Chondrocyte (in vitro differentiated cells): Measurements from ENCODE around the gene PALLD. TPM values are rescaled to one million over a fixed set of nuclear protein-coding genes. Genes with fewer than 3 reads are reported as not detected.

Experiments used
- DNase-seq: peaks from one replicate; pipeline ENCODE4 v3.0.0; 2021; ENCODE audit warnings: mixed read lengths, low spot score
- H3K27ac Mint-ChIP-seq: one replicate; pipeline ENCODE4 v1.8.0; 2021; ENCODE audit warnings: mild to moderate bottlenecking, moderate library complexity, mixed read lengths; ENCODE audit not compliant: unreplicated experiment
- H3K27me3 Mint-ChIP-seq: 2 replicates; pipeline ENCODE4 v1.8.0; 2021; ENCODE audit warnings: low read depth, mixed read lengths
- H3K36me3 Mint-ChIP-seq: 2 replicates; pipeline ENCODE4 v1.8.0; 2021; ENCODE audit warnings: low read depth, mixed read lengths
- H3K4me1 Mint-ChIP-seq: 2 replicates; pipeline ENCODE4 v1.8.0; 2021; ENCODE audit warnings: low read depth, mild to moderate bottlenecking, mixed read lengths
- H3K4me3 Mint-ChIP-seq: one replicate; pipeline ENCODE4 v1.8.0; 2021; ENCODE audit warnings: mild to moderate bottlenecking, moderate library complexity, mixed read lengths; ENCODE audit not compliant: unreplicated experiment
- H3K9me3 Mint-ChIP-seq: 2 replicates; pipeline ENCODE4 v1.8.0; 2021; ENCODE audit warnings: low read depth, mixed read lengths
- total RNA-seq: library from RNA; stranded (reverse); gene quantifications from 3 replicates; pipeline ENCODE4 v1.2.1, GENCODE V29; 2021
- TF ChIP-seq, protein P1 (sequence below): fragments of 200-600 bp; sonication (generic); IDR thresholded peaks from 2 replicates; pipeline ENCODE4 v1.5.0; 2021; ENCODE audit warnings: antibody characterized with exemption, mild to moderate bottlenecking, moderate library complexity

PALLD gene
- total RNA-seq, 1 donor from 2014 or later, result 900 TPM

GRCh38 chr4:168643796-168644159 lies 146.9 kb downstream of the PALLD start:
- no peak for DNase-seq
- Mint-ChIP-seq H3K27me3 (no peaks in the 10 kb centered on the region), H3K27ac (peak overlapping the region; percentile 90), H3K9me3 (no peaks in the 10 kb centered on the region), H3K36me3 (peaks cover 7% of the 10 kb centered on the region), H3K4me3 (peak overlapping the region; percentile 10), H3K4me1 (peaks cover 99% of the 10 kb centered on the region)
- TF ChIP-seq, protein P1, sequence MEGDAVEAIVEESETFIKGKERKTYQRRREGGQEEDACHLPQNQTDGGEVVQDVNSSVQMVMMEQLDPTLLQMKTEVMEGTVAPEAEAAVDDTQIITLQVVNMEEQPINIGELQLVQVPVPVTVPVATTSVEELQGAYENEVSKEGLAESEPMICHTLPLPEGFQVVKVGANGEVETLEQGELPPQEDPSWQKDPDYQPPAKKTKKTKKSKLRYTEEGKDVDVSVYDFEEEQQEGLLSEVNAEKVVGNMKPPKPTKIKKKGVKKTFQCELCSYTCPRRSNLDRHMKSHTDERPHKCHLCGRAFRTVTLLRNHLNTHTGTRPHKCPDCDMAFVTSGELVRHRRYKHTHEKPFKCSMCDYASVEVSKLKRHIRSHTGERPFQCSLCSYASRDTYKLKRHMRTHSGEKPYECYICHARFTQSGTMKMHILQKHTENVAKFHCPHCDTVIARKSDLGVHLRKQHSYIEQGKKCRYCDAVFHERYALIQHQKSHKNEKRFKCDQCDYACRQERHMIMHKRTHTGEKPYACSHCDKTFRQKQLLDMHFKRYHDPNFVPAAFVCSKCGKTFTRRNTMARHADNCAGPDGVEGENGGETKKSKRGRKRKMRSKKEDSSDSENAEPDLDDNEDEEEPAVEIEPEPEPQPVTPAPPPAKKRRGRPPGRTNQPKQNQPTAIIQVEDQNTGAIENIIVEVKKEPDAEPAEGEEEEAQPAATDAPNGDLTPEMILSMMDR, result no peak

- no peak for DNase-seq
- H3K4me1 Mint-ChIP-seq, result peaks cover 97% of the 10 kb centered on the region
- no peaks in the 10 kb centered on the region for H3K9me3 Mint-ChIP-seq
- H3K36me3 Mint-ChIP-seq, result peaks cover 3% of the 10 kb centered on the region
- no peaks in the 10 kb centered on the region for H3K27me3 Mint-ChIP-seq
- TF ChIP-seq, protein P1, result peak; percentile 31
- peak overlapping the region; percentile 2 for H3K4me3 Mint-ChIP-seq
- H3K27ac Mint-ChIP-seq, result peak overlapping the region; percentile 98
Measured at GRCh38 chr4:168646001-168646768, 149.3 kb downstream of the PALLD start.

DNA sequence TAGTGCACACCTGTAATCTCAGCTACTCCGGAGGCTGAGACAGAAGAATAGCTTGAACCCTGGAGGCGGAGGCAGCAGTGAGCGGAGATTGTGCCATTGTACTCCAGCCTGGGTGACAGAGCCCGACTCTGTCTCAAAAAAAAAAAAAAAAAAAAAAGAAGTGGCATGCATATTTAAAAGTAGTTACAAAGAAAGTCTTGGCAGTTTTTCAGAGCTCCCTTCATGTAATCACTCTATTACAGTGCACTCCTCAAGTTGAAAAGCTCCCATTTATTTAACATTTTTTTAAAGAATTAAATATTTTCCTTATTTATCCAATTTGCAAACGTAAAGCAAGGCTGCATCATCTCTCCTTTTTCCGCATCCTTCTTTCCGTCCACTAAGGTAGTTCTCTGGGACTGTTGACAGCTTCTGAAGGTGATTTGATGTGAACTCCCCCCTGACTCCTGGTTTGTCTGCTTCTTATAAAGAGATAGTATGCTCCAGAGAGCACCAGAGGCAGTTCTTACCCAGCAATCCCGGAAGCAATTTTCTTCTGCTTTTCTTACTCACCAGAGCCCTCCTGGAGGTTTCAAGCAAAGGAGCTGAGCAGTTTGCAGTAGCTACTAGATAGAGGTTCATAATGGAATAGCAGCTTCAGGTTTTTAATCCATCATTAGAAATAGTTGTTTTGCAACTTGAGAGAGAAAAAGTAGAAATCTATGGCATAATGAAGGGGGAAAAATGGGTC lies 151.0 kb downstream of the PALLD start:
- DNase-seq, result no peak
- H3K9me3 Mint-ChIP-seq, result no peaks in the 10 kb centered on the region
- peaks cover 5% of the 10 kb centered on the region for H3K36me3 Mint-ChIP-seq
- H3K27ac Mint-ChIP-seq, result peak overlapping the region; percentile 98
- peak overlapping the region; percentile 29 for H3K4me3 Mint-ChIP-seq
- TF ChIP-seq, protein P1, result peak; percentile 28
- H3K27me3 Mint-ChIP-seq, result no peaks in the 10 kb centered on the region
- H3K4me1 Mint-ChIP-seq, result peaks cover 95% of the 10 kb centered on the region

DNA sequence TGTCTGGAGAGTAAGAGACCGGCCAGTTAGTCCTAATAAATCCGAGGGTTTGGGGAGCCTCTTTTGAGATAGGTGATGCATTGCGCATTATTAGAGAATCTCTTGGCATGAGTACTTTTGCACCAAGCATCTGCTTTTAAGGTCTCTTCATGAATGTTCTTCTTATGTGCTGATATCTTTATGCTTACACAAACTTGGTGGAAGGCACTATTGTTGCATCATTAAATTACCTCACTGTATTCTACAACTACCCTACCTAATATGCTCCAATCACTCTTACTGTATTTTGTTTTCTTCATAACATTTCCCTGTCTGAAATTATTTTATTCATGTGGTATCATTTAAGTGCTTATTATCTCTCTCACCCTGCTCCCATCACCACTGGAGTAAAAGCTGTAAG lies 151.6 kb downstream of the PALLD start:
- H3K27ac Mint-ChIP-seq, result peak overlapping the region; percentile 98
- H3K27me3 Mint-ChIP-seq, result no peaks in the 10 kb centered on the region
- H3K4me1 Mint-ChIP-seq, result peaks cover 95% of the 10 kb centered on the region
- peaks cover 5% of the 10 kb centered on the region for H3K36me3 Mint-ChIP-seq
- TF ChIP-seq, protein P1, result no peak
- DNase-seq, result no peak
- H3K4me3 Mint-ChIP-seq, result peak overlapping the region; percentile 9
- no peaks in the 10 kb centered on the region for H3K9me3 Mint-ChIP-seq

DNA sequence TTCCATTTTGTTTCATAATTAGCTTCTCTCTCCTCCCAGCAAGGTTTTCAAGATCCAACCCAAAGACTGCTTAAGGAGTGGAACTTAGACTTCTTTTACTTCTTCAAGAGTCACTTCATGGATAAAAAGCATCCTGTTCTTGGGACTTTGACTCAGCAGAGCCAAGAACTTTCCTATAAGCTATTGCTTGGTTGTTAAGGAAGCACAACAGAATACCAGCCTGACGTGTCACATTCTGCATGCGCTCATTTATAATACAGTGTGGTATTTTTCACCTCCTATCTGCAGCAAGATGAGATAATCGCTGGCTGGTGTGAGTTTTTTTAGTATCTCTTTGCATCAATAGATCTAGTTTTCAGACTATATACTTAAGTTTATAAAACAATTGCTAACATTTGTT lies 152.1 kb downstream of the PALLD start:
- TF ChIP-seq, protein P1, result no peak
- H3K27ac Mint-ChIP-seq, result peak overlapping the region; percentile 98
- peaks cover 8% of the 10 kb centered on the region for H3K36me3 Mint-ChIP-seq
- H3K27me3 Mint-ChIP-seq, result no peaks in the 10 kb centered on the region
- DNase-seq, result no peak
- peak overlapping the region; percentile 9 for H3K4me3 Mint-ChIP-seq
- peaks cover 95% of the 10 kb centered on the region for H3K4me1 Mint-ChIP-seq
- no peaks in the 10 kb centered on the region for H3K9me3 Mint-ChIP-seq
